Daoy (cell line): ENCODE measurements around the gene OR4B1. TPM values are rescaled to one million over a fixed set of nuclear protein-coding genes. Genes with fewer than 3 reads are reported as not detected.

Experiments
- DNase-seq: peaks from one replicate; pipeline ENCODE4 v3.0.0-alpha.2; 2015; ENCODE audit warnings: low read depth
- total RNA-seq: library from RNA; depleted of rRNA; stranded (reverse); fragments of >200 nt; shearing (Covaris generic); gene quantifications from 2 replicates; pipeline ENCODE4 v1.2.3, GENCODE V29; 2014; rRNA removed

Gene OR4B1
- total RNA-seq, 1 experiment from 2014 or later: not detected

DNA sequence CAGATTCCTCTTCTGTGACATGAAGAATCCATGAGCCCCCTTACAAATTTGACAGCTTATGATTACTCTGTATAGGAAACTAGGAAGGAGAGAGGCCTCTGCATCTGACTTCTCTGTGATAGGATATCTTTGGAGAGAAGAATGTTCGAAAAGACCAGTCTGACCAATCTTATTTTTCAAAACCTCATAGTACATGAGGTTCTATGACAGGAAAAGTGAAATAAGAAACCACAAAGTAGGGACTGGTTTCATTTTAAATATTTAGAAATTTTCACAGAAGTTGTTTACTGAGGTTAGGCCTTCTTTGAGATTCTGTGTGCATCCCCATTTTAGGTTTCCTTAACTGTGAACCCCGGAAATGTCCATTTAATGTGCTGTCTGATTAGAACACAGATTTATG, 45.0 kb downstream of the OR4B1 start:
- DNase-seq: no peak

DNA sequence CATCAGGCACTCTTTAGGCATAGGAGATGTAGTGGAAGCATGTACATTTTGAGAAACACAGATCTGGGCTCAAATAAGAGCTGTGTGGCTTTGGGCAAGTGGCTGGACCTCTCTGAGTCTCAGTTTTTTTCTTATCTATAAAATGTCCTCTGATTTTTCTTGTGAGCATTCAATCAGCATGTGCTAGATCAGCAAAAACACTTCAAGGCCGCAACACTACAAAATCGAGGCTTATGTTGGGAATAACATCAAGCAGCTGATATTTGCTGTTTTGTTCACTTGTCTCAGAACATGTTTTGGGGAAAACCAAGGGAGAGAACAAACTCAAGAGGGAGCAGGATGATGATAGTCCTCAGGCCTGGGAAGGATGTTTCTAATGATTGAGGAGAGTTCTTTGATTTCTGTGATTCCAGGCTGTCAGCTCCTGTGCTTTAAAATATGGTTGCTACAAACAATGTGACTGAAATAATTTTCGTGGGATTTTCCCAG, 46.9 kb downstream of the OR4B1 start, which contains the start of gene OR4X1:
Gene OR4X1, plus strand, starts transcription at position 439 of the 489 bp plus-strand sequence. Its CDS starts 0 bp downstream, at position 439.
- no peak for DNase-seq

Other genes starting within 250 kb of the OR4B1 start
- gene PTPRJ, start 236.3 kb upstream of the OR4B1 start, total RNA-seq: 17.0 and 17.6 TPM in 2 replicates
- gene OR4X2, start 28.3 kb downstream of the OR4B1 start, total RNA-seq: not detected in 2 replicates
- not detected in 2 replicates for gene OR4X1, start 47.1 kb downstream of the OR4B1 start, total RNA-seq
- not detected in 2 replicates for gene OR4S1, start 89.4 kb downstream of the OR4B1 start, total RNA-seq
- not detected in 2 replicates for gene OR4C3, start 108.1 kb downstream of the OR4B1 start, total RNA-seq
- not detected in 2 replicates for gene OR4C5, start 149.7 kb downstream of the OR4B1 start, total RNA-seq